ENCODE results near the gene TMEM87B.

DNA sequence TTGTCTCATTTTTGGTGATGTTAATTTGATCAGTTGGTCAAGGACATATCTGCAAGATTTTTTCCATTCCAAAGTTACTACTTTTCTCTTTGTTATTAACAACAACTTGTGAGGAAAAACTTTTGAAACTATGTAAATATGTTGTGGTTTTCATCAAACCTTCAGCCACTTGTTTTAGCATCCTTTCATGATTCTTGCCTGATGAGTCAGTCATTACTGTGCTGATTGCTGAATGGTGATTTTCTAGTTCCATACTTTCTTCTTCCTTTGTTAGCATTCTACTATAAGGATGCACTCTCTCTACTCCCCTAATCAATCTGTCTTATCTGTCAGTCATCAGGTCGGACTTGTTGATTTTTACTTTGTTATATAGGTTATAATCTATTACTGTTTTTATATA is 10.9 kb downstream of the TMEM87B start:
- TF ChIP-seq, protein P1, sequence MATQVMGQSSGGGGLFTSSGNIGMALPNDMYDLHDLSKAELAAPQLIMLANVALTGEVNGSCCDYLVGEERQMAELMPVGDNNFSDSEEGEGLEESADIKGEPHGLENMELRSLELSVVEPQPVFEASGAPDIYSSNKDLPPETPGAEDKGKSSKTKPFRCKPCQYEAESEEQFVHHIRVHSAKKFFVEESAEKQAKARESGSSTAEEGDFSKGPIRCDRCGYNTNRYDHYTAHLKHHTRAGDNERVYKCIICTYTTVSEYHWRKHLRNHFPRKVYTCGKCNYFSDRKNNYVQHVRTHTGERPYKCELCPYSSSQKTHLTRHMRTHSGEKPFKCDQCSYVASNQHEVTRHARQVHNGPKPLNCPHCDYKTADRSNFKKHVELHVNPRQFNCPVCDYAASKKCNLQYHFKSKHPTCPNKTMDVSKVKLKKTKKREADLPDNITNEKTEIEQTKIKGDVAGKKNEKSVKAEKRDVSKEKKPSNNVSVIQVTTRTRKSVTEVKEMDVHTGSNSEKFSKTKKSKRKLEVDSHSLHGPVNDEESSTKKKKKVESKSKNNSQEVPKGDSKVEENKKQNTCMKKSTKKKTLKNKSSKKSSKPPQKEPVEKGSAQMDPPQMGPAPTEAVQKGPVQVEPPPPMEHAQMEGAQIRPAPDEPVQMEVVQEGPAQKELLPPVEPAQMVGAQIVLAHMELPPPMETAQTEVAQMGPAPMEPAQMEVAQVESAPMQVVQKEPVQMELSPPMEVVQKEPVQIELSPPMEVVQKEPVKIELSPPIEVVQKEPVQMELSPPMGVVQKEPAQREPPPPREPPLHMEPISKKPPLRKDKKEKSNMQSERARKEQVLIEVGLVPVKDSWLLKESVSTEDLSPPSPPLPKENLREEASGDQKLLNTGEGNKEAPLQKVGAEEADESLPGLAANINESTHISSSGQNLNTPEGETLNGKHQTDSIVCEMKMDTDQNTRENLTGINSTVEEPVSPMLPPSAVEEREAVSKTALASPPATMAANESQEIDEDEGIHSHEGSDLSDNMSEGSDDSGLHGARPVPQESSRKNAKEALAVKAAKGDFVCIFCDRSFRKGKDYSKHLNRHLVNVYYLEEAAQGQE (IDR thresholded peaks at IDR 0.05; ENCODE audit: low read depth), result no peak
- TF ChIP-seq, protein P2, sequence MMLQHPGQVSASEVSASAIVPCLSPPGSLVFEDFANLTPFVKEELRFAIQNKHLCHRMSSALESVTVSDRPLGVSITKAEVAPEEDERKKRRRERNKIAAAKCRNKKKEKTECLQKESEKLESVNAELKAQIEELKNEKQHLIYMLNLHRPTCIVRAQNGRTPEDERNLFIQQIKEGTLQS (IDR thresholded peaks at IDR 0.05), result no peak
- TF ChIP-seq CEBPB (IDR thresholded peaks at IDR 0.05; ENCODE audit: low read depth) (no peak), EZH2phosphoT487 (IDR thresholded peaks at IDR 0.05; ENCODE audit: borderline replicate concordance) (no peak), POLR2A (IDR thresholded peaks at IDR 0.05; ENCODE audit: borderline replicate concordance, extremely low read depth, insufficient read depth, insufficient read length) (no peak), SP1 (IDR thresholded peaks at IDR 0.05; ENCODE audit: low read depth) (no peak)
- TF ChIP-seq, protein P3, sequence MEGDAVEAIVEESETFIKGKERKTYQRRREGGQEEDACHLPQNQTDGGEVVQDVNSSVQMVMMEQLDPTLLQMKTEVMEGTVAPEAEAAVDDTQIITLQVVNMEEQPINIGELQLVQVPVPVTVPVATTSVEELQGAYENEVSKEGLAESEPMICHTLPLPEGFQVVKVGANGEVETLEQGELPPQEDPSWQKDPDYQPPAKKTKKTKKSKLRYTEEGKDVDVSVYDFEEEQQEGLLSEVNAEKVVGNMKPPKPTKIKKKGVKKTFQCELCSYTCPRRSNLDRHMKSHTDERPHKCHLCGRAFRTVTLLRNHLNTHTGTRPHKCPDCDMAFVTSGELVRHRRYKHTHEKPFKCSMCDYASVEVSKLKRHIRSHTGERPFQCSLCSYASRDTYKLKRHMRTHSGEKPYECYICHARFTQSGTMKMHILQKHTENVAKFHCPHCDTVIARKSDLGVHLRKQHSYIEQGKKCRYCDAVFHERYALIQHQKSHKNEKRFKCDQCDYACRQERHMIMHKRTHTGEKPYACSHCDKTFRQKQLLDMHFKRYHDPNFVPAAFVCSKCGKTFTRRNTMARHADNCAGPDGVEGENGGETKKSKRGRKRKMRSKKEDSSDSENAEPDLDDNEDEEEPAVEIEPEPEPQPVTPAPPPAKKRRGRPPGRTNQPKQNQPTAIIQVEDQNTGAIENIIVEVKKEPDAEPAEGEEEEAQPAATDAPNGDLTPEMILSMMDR (IDR thresholded peaks at IDR 0.05 in 2 of 3, conservative IDR thresholded peaks at IDR 0.05 in 1 of 3; ENCODE audit: borderline replicate concordance in 1 of 3, insufficient read depth in 1 of 3, low read depth in 2 of 3, low read length in 2 of 3), result no peak

Measured in HCT116 (cell line).